Kidney (tissue), 14 donors: Measurements from ENCODE around the gene LAMA1. TPM values are rescaled to one million over a fixed set of nuclear protein-coding genes. Genes with fewer than 3 reads are reported as not detected.

Experiments
- DNase-seq, 5 donors: peaks; one replicate each; pipeline ENCODE4 v3.0.0-alpha.2; 2013 to 2020
- FAIRE-seq: peaks from 2 replicates; lab custom pipeline; 2012; peaks lifted over from hg19 to GRCh38; lab: Jason Lieb, UNC
- H3K27ac ChIP-seq, 2 donors: one replicate each; pipeline ENCODE4 v1.7.0; 2013; ENCODE audit warnings: low read depth in 2 of 2, low read length in 2 of 2, inconsistent platforms in 1 of 2
- H3K27me3 ChIP-seq: one replicate; pipeline ENCODE4 v1.7.1; 2013; ENCODE audit warnings: low read length, inconsistent platforms; ENCODE audit not compliant: control insufficient read depth, insufficient read depth
- H3K36me3 ChIP-seq, 3 donors: one replicate each; pipeline versions ENCODE4 v1.7.0 to v1.7.1; 2013; ENCODE audit warnings: low read length in 3 of 3, control low read depth in 1 of 3, inconsistent platforms in 1 of 3; ENCODE audit not compliant: insufficient read depth in 3 of 3, control insufficient read depth in 2 of 3
- H3K4me1 ChIP-seq, 3 donors: one replicate each; pipeline versions ENCODE4 v1.7.0 to v1.7.1; 2013; ENCODE audit warnings: low read length in 3 of 3, inconsistent platforms in 1 of 3, low read depth in 1 of 3; ENCODE audit not compliant: control insufficient read depth in 2 of 3, insufficient read depth in 2 of 3
- H3K4me3 ChIP-seq, 3 donors: one replicate each; pipeline versions ENCODE4 v1.7.0 to v1.8.1; 2013; ENCODE audit warnings: low read length in 3 of 3, control low read depth in 1 of 3, inconsistent platforms in 1 of 3
- H3K9ac ChIP-seq, 3 donors: one replicate each; pipeline versions ENCODE4 v1.7.0 to v1.7.1; 2013; ENCODE audit warnings: low read length in 3 of 3, control low read depth in 1 of 3, inconsistent platforms in 1 of 3
- H3K9me3 ChIP-seq, 3 donors: one replicate each; pipeline versions ENCODE4 v1.7.0 to v1.7.1; 2013; ENCODE audit warnings: low read length in 3 of 3, control low read depth in 1 of 3, inconsistent platforms in 1 of 3; ENCODE audit not compliant: control insufficient read depth in 2 of 3, insufficient read depth in 1 of 3
- intact Hi-C: fragments of 100-400 bp; cut with DNase I; formaldehyde crosslinking; loops from one replicate; pipeline ENCODE4 v1.11.1; 2022
- polyA plus RNA-seq: library from polyadenylated mRNA; stranded (reverse); fragments of 350-450 nt; fragmentation: Illumina TruSeq; extraction: RNeasy Lipid Tissue Mini Kit (QIAGEN cat#74804); gene quantifications from one replicate; pipeline ENCODE4 v1.2.3, GENCODE V29; 2014; ENCODE audit warnings: low read depth, low replicate concordance; ENCODE audit not compliant: insufficient read depth
- total RNA-seq: library from RNA; stranded (reverse); fragmentation: NEBNext Ultra II Directional; extraction: Animal tissue kit (Norgen Biotek cat#: 25700); gene quantifications from one replicate; pipeline ENCODE4 v1.2.1, GENCODE V29; 2021
- TF ChIP-seq, protein P1 (sequence below): IDR thresholded peaks from 3 replicates; pipeline ENCODE4 v1.5.1; 2012; ENCODE audit warnings: mild to moderate bottlenecking, moderate library complexity, borderline replicate concordance; ENCODE audit not compliant: insufficient read depth; ENCODE audit errors: extremely low read depth
- donor health status: control.
- donor health status: control.
- donor health status: control.
- donor health status: control.
- donor health status: control.
- donor health status: DM: yes; HTN: yes; CAD: no.
- donor health status: Normal renal cell carcinoma (clear cell type).

LAMA1 gene
- total and polyA plus RNA-seq, 2 donors from 2014 or later = 10.7 to 14.1 TPM

DNA sequence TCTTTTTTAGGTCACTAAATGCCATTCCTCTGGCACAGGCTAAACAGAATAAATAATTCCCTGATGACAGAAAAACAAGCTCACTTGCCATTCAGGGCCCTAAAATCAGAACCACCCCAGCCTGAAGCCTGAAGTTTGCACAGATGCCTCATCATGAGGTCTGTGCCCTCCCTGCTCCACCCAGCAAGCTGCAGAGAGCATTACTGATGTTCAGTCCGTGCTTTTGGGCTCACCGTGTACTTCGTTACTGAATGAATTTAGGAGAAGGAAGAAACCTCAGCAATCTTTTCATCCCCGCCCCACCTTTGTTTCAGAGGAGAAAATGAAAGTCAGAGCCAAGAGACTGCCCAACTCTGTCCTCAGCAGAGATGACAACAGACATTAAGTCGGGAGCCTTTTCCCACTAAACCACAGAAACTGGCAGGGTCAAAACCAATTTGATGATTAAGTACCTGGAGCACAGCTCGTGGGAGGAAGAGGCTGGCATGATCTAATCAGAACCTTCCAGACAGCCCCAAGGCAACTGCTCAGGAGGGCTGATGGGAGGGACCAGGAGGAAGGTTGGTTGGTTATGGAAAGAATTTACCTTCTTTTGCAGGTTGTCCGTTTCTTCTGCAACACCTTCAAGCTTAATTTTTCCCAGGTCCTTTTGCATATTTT, 122.7 kb downstream of the LAMA1 start:
- H3K27me3 ChIP-seq = no peaks in the 10 kb centered on the region
- TF ChIP-seq, protein P1, sequence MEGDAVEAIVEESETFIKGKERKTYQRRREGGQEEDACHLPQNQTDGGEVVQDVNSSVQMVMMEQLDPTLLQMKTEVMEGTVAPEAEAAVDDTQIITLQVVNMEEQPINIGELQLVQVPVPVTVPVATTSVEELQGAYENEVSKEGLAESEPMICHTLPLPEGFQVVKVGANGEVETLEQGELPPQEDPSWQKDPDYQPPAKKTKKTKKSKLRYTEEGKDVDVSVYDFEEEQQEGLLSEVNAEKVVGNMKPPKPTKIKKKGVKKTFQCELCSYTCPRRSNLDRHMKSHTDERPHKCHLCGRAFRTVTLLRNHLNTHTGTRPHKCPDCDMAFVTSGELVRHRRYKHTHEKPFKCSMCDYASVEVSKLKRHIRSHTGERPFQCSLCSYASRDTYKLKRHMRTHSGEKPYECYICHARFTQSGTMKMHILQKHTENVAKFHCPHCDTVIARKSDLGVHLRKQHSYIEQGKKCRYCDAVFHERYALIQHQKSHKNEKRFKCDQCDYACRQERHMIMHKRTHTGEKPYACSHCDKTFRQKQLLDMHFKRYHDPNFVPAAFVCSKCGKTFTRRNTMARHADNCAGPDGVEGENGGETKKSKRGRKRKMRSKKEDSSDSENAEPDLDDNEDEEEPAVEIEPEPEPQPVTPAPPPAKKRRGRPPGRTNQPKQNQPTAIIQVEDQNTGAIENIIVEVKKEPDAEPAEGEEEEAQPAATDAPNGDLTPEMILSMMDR = no peak
- no peak for DNase-seq
- no peak overlapping the region for H3K27ac ChIP-seq
- H3K9ac ChIP-seq = no peak overlapping the region
- intact Hi-C loops = no loop called here
- no peak for FAIRE-seq
- no peak overlapping the region for H3K4me3 ChIP-seq
- no peaks in the 10 kb centered on the region for H3K36me3 ChIP-seq
- no peaks in the 10 kb centered on the region for H3K4me1 ChIP-seq
- no peaks in the 10 kb centered on the region for H3K9me3 ChIP-seq

DNA sequence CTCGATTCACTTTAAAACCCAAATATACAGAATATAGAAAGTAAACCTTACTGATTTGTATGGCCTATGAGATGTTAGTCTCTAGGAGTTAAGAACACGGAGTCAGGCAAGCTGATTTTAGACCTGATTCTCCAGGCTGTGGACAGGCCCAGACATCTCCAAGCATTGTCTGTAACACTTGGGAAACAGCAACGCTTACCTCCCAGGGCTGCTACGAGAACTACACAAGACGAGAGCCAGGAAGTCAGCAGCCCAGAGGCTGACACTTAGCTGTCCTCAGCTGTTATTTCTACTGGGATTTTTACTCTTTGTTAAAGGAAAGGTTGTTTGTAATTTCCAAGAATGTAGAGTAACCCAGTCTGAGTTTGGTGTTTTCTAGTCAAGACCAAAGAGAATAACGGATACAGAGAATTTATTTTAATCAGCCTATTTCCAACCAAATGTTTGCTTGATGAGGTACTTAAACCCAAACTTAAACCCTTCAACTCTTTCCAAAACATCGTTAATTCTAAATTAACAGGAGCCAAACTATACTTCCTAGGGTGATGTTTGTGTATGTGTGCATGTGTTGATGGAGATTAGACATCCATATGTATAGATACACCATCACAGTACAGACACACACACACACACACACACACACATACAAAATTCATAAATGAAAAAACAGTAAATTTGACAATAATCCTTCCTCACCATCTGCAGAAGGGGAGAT, 123.4 kb downstream of the LAMA1 start:
- no peak for FAIRE-seq

DNA sequence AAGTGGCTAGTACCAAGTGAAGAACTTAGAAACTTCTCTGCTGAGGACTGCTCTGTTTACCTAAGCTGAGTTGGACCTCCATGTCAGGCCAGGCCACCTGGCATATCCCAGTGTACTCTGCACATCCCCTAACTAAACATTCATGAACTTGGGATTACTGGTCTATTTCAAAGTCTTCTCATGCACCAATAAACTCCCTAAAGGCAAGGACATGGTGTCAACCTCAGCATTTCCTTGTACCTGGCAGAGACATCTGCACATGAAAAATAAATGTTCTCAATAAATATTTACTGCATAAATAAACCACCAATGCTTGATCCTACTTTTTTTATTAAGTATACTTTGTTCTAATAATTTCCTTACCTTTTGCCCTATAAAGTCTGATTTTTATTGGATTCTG, 124.8 kb downstream of the LAMA1 start:
- FAIRE-seq = no peak
- H3K27ac ChIP-seq = no peak overlapping the region

More for the DNA sequence above, 123.4 kb downstream of the LAMA1 start:
- TF ChIP-seq, protein P1 = no peak
- no peak overlapping the region for H3K4me3 ChIP-seq
- H3K9ac ChIP-seq = no peak overlapping the region
- no peaks in the 10 kb centered on the region for H3K9me3 ChIP-seq
- no peaks in the 10 kb centered on the region for H3K4me1 ChIP-seq
- H3K27me3 ChIP-seq = no peaks in the 10 kb centered on the region
- H3K36me3 ChIP-seq = no peaks in the 10 kb centered on the region
- intact Hi-C loops = no loop called here
- no peak for DNase-seq
- H3K27ac ChIP-seq = no peak overlapping the region

More for the DNA sequence above, 124.8 kb downstream of the LAMA1 start:
- Histone ChIP-seq H3K4me1 (no peaks in the 10 kb centered on the region), H3K4me3 (no peak overlapping the region), H3K27me3 (no peaks in the 10 kb centered on the region), H3K9ac (no peak overlapping the region), H3K9me3 (no peaks in the 10 kb centered on the region), H3K36me3 (no peaks in the 10 kb centered on the region)
- intact Hi-C loops = no loop called here
- TF ChIP-seq, protein P1 = no peak
- no peak for DNase-seq
